D721Med (cell line): Measurements from ENCODE around the gene HIF3A.
A peak's percentile ranks its signal among the peaks of the same experiment; 100 is the strongest.

Experiments
- DNase-seq: peaks from one replicate; pipeline ENCODE4 v3.0.0; 2011; ENCODE audit warnings: low spot score; ENCODE audit not compliant: insufficient read length
- FAIRE-seq: peaks from 2 replicates; lab custom pipeline; 2011; peaks lifted over from hg19 to GRCh38; lab: Jason Lieb, UNC
- TF ChIP-seq, protein P1 (sequence below): IDR thresholded peaks from 2 replicates; pipeline ENCODE4 v1.5.1; 2012; ENCODE audit warnings: mild to moderate bottlenecking, control low read depth; ENCODE audit not compliant: insufficient read depth; ENCODE audit errors: missing control alignments

HIF3A gene

DNA sequence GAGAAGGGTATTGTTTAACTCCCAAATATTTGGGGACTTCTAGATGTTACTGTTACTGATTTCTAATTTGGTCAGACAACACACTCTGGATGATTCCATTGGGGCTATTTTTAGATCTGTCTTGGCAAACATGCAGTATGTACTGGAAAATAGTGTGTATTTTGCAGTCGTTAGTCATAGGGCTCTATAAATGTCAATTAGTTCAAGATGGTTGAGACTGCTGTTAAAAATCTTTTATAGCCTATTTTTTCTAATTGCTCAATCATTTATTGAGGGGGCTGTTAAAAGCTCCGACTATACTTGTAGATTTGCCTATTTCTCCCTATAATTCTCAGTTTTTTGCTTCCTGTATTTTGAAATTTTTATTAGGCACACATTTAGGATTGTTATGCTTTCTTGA lies 81.4 kb downstream of the HIF3A start:
- TF ChIP-seq, protein P1, sequence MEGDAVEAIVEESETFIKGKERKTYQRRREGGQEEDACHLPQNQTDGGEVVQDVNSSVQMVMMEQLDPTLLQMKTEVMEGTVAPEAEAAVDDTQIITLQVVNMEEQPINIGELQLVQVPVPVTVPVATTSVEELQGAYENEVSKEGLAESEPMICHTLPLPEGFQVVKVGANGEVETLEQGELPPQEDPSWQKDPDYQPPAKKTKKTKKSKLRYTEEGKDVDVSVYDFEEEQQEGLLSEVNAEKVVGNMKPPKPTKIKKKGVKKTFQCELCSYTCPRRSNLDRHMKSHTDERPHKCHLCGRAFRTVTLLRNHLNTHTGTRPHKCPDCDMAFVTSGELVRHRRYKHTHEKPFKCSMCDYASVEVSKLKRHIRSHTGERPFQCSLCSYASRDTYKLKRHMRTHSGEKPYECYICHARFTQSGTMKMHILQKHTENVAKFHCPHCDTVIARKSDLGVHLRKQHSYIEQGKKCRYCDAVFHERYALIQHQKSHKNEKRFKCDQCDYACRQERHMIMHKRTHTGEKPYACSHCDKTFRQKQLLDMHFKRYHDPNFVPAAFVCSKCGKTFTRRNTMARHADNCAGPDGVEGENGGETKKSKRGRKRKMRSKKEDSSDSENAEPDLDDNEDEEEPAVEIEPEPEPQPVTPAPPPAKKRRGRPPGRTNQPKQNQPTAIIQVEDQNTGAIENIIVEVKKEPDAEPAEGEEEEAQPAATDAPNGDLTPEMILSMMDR = no peak
- FAIRE-seq = no peak

DNA sequence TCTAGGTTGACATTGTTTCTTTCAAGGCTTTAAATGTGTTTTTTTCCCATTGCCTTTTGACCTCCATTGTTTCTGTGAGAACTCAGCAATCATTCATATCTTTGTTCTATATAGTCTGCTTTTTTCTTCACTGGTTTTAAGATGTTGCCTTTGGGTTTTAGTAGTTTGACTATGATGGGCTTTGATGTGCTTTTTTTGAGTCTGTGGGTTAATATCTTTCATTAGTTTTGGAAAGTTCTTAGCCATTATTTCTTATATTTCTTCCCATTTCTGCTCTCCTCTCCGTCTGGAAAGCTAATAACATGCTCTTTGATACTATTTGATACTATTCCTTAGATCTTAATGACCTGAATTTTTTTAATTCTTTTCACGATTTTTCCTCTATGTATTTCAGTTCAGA lies 83.8 kb downstream of the HIF3A start:
- TF ChIP-seq, protein P1 = no peak
- DNase-seq = no peak
- FAIRE-seq = no peak

More for the DNA sequence above, 81.4 kb downstream of the HIF3A start:
- no peak for DNase-seq

DNA sequence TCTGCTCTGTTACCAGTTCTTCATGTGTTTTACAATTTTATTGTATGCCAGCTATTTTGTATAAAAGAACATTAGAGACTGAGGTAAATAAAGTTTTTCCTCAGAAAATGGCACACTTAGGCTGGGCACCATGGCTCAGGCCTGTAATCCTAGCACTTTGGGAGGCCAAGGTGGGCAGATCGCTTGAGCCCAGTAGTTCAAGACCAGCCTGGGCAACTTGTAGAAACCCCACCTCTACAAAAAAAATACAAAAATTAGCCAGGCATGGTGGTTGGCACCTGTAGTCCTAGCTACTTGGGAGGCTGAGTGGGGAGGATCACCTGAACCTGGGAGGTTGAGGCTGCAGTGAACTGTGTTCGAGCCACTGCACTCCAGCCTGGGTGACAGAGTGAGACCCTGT lies 84.5 kb downstream of the HIF3A start:
- no peak for DNase-seq
- FAIRE-seq = no peak
- TF ChIP-seq, protein P1 = no peak

DNA sequence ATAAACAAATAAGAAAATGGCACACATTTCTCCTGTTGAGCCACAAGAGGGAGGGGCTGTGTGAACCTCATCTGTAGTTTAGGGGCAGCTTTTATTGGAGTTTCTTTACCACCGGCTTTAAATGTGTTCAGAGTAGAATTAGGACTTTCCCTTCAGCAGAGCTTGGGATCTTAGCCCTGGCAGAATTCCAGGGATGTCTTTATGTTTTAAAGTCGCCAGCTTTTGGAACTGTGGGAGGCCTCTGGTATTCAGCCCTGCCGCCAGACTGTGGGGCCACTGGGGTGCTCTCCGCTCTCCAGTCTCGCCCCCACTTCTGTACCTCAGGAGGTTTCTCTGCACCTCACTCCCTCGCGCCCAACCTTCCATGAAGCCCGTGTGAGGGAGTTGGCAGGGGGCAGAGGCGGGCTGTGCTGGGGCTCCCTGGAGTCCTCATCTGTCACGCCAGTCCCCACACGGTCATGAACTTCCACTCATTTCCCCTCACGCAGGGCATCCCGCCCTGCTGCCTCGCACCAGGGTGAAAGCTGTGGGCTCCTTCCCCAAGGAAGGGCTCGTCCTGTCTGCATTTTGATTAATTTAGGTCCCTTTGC lies 85.0 kb downstream of the HIF3A start:
- FAIRE-seq (no peak), DNase-seq (no peak)
- TF ChIP-seq, protein P1 = no peak

DNA sequence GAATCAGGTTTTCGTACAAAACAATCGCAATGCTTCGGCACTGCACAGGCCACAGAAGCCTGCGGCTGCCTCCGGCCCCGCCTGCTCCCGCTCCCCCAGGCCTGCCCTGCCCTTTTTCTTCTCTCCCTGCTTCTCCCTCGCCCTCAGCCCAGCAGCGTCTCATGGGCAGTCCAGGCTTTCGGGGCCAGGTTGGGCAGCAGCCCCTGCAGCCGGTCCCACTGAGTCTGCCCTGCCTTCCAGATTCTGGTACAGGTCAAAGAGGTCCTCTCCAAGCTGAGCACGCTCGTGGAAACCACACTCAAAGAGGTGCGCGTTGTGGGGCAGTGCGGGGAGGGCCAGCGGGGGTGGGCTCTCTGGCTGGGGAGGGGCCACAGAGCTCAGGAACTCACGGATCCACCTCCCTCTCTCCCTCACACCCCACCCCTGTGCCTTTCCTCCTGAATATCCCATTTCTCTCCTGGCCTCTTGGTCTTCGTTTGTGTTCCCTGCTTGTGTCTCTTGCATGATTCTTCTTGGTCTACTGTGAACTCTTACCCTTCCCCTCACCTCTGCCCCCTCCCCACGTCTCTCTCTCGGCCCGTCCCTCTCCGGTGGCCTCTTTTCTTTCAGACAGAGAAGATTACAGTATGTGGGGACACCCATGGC lies 86.5 kb downstream of the HIF3A start:
- FAIRE-seq (no peak), DNase-seq (no peak)
- TF ChIP-seq, protein P1 = no peak

DNA sequence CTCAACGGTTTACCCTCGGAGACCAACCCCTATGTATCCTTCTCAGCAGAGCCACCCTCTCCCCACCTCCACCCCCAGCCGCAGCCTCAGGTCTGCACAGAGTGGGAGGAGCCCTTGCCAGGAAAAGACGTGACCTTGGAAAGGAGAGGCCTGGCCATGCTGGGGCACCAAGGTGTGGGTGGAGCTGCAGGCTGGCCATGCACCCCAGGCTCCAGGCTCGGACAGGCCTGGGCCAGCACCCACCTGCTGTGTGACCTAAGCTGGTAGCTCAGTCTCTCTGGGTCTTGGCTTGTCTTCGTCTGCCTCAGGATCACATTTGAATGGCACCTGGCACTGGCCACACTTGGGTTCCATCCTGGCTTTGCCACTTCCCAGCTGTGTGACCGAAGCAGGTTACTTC lies 87.0 kb downstream of the HIF3A start:
- FAIRE-seq (no peak), DNase-seq (no peak)
- TF ChIP-seq, protein P1 = no peak

DNA sequence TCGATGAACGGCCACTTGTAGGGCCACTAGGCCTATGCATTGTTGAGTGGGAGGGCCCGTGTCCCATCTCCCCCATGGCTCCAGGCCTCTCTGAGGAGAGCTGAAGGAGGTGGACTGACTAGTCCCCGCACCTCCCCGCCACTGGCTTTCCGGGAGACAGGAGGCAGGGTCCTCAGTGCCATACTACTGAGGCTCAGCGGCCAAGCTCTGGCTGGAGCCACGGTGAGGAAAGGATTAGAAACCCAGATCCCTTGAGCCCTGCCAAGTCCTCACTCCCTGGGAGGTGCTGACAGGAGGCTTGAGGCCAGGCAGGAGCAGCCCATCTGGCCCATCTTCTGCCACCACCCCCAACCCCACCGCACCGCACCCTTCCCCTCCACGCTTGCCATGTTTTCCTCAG lies 87.6 kb downstream of the HIF3A start:
- DNase-seq (peak; percentile 67), FAIRE-seq (no peak)
- TF ChIP-seq, protein P1 = no peak
